Colonic mucosa (tissue), 4 donors: ENCODE data around the gene ACCSL. TPM values are rescaled to one million over a fixed set of nuclear protein-coding genes. Genes with fewer than 3 reads are reported as not detected.
A peak's percentile ranks its signal among the peaks of the same experiment; 100 is the strongest.

Experiments used
- DNase-seq: peaks from one replicate; pipeline ENCODE4 v3.0.0-alpha.2; 2020
- H3K27ac ChIP-seq: fragments of 200-600 bp; one replicate; pipeline ENCODE4 v1.8.0; 2021
- H3K27me3 ChIP-seq: fragments of 200-600 bp; one replicate; pipeline ENCODE4 v1.8.0; 2021
- H3K36me3 ChIP-seq: fragments of 200-600 bp; one replicate; pipeline ENCODE4 v1.8.0; 2021
- H3K4me1 ChIP-seq: fragments of 200-600 bp; one replicate; pipeline ENCODE4 v1.8.0; 2021; ENCODE audit warnings: mild to moderate bottlenecking
- H3K4me3 ChIP-seq: fragments of 200-600 bp; one replicate; pipeline ENCODE4 v1.8.0; 2021
- H3K9ac ChIP-seq, 2 donors: one replicate each; pipeline ENCODE4 v1.7.0; 2013; ENCODE audit warnings: control low read depth in 2 of 2, low read depth in 2 of 2, low read length in 2 of 2
- H3K9me3 ChIP-seq: fragments of 200-600 bp; one replicate; pipeline ENCODE4 v1.8.0; 2021
- intact Hi-C: fragments of 100-400 bp; cut with DNase I; formaldehyde crosslinking; loops from one replicate; pipeline ENCODE4 v1.14.1; 2022
- total RNA-seq, 2 donors: library from RNA; stranded (reverse); fragmentation: NEBNext Ultra II Directional in 1 of 2; extraction: Animal tissue kit (Norgen Biotek cat#: 25700) in 1 of 2; gene quantifications; one replicate each; pipeline ENCODE4 v1.2.1, GENCODE V29; 2021
- TF ChIP-seq, protein P1 (sequence below): fragments of 200-600 bp; IDR thresholded peaks from one replicate; pipeline ENCODE4 v1.8.0; 2022; ENCODE audit warnings: antibody characterized with exemption, mild to moderate bottlenecking
- donor health status: healthy.
- donor health status: DM: no; HTN: no; CAD: no.
- donor health status: DM: no; HTN: no; CAD: no.

ACCSL gene
- total RNA-seq, 2 donors from 2014 or later = not detected

- peak overlapping the region; percentile 98 for H3K4me3 ChIP-seq
- peak; percentile 21 for DNase-seq
- no peaks in the 10 kb centered on the region for H3K9me3 ChIP-seq
- no peaks in the 10 kb centered on the region for H3K27me3 ChIP-seq
- TF ChIP-seq, protein P1, sequence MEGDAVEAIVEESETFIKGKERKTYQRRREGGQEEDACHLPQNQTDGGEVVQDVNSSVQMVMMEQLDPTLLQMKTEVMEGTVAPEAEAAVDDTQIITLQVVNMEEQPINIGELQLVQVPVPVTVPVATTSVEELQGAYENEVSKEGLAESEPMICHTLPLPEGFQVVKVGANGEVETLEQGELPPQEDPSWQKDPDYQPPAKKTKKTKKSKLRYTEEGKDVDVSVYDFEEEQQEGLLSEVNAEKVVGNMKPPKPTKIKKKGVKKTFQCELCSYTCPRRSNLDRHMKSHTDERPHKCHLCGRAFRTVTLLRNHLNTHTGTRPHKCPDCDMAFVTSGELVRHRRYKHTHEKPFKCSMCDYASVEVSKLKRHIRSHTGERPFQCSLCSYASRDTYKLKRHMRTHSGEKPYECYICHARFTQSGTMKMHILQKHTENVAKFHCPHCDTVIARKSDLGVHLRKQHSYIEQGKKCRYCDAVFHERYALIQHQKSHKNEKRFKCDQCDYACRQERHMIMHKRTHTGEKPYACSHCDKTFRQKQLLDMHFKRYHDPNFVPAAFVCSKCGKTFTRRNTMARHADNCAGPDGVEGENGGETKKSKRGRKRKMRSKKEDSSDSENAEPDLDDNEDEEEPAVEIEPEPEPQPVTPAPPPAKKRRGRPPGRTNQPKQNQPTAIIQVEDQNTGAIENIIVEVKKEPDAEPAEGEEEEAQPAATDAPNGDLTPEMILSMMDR = no peak
- peak overlapping the region; percentile 78 to 84 for H3K9ac ChIP-seq
- peaks cover 7% of the 10 kb centered on the region for H3K4me1 ChIP-seq
- no peaks in the 10 kb centered on the region for H3K36me3 ChIP-seq
- H3K27ac ChIP-seq = peak overlapping the region; percentile 13
- intact Hi-C loops = no loop called here
These were observed 48.8 kb downstream of the ACCSL start for GRCh38 chr11:44096360-44097185.

GRCh38 chr11:44097821-44098220, 50.0 kb downstream of the ACCSL start:
- Histone ChIP-seq H3K9ac (no peak overlapping the region), H3K9me3 (no peaks in the 10 kb centered on the region), H3K27me3 (no peaks in the 10 kb centered on the region), H3K4me1 (peaks cover 7% of the 10 kb centered on the region), H3K27ac (no peak overlapping the region), H3K36me3 (no peaks in the 10 kb centered on the region), H3K4me3 (no peak overlapping the region)
- no peak for DNase-seq
- TF ChIP-seq, protein P1 = no peak
- intact Hi-C loops = no loop called here

DNA sequence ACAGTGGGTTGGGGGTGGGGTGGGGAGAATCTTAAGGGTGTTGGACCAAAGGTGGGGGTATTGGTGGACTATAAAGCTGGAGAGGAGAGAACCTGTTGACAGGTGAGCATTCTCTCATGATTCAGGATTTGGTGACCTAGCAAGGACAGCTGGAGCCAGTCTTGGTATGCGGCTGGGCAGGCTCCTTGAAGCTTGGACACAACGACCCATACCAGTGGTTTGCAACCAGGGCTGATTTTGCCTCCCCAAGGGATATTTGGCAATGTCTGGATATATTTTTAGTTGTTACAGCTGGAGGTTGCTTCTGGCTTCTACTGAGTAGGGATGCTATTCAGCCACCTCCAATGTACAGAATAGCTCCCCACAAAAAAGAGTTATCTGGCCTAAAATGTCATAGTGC, 53.3 kb downstream of the ACCSL start:
- no peak for DNase-seq
- no peak overlapping the region for H3K9ac ChIP-seq
- H3K9me3 ChIP-seq = no peaks in the 10 kb centered on the region
- intact Hi-C loops = loop anchor here (10.0 kb wide), 1 partner anchor 184 kb away; no protein-coding TSS in a partner anchor
- no peaks in the 10 kb centered on the region for H3K4me1 ChIP-seq
- H3K27me3 ChIP-seq = no peaks in the 10 kb centered on the region
- no peaks in the 10 kb centered on the region for H3K36me3 ChIP-seq
- no peak overlapping the region for H3K27ac ChIP-seq
- TF ChIP-seq, protein P1 = no peak
- no peak overlapping the region for H3K4me3 ChIP-seq

- no peak overlapping the region for H3K27ac ChIP-seq
- H3K36me3 ChIP-seq = no peaks in the 10 kb centered on the region
- TF ChIP-seq, protein P1 = no peak
- no peaks in the 10 kb centered on the region for H3K4me1 ChIP-seq
- intact Hi-C loops = loop anchor here (10.0 kb wide), 1 partner anchor 180 kb away; no protein-coding TSS in a partner anchor
- H3K27me3 ChIP-seq = no peaks in the 10 kb centered on the region
- no peak overlapping the region for H3K4me3 ChIP-seq
- no peaks in the 10 kb centered on the region for H3K9me3 ChIP-seq
- no peak for DNase-seq
- no peak overlapping the region for H3K9ac ChIP-seq
These were observed 56.9 kb downstream of the ACCSL start for GRCh38 chr11:44104481-44105294.

- DNase-seq = no peak
- no peaks in the 10 kb centered on the region for H3K36me3 ChIP-seq
- no peaks in the 10 kb centered on the region for H3K27me3 ChIP-seq
- no peaks in the 10 kb centered on the region for H3K9me3 ChIP-seq
- H3K4me1 ChIP-seq = no peaks in the 10 kb centered on the region
- H3K9ac ChIP-seq = no peak overlapping the region
- H3K4me3 ChIP-seq = no peak overlapping the region
- TF ChIP-seq, protein P1 = no peak
- intact Hi-C loops = loop anchor here (10.0 kb wide), 1 partner anchor 177 kb away; no protein-coding TSS in a partner anchor
- no peak overlapping the region for H3K27ac ChIP-seq
These were observed 60.5 kb downstream of the ACCSL start for GRCh38 chr11:44108260-44108659.

Other genes starting within 250 kb of the ACCSL start
- gene ALKBH3, start 167.2 kb upstream of the ACCSL start, total RNA-seq = 10 to 100 TPM; 22.5 to 26.9 TPM
- 10 to 100 TPM in 1 of 2 donors, 1 to 10 TPM in 1; 9.3 to 26.7 TPM for gene C11orf96, start 105.3 kb upstream of the ACCSL start, total RNA-seq
- gene ACCS, start 18.3 kb downstream of the ACCSL start, total RNA-seq = 10 to 100 TPM in 1 of 2 donors, 1 to 10 TPM in 1; 9.2 to 20.0 TPM
- gene EXT2, start 47.7 kb downstream of the ACCSL start, total RNA-seq = 10 to 100 TPM; 53.2 to 54.7 TPM